IPS DF 4.7 (cell line): ENCODE measurements around the gene ST13.
"Not testable (repeated sequence)": the region's sequence is repeated elsewhere in the genome, so short reads cannot be mapped to it uniquely, and the experiment has no call there.

ENCODE experiments used
- DNase-seq: peaks from one replicate; pipeline ENCODE4 v3.0.0-alpha.2; 2013; ENCODE audit warnings: low spot score; ENCODE audit errors: extremely low read depth

Gene ST13

DNA sequence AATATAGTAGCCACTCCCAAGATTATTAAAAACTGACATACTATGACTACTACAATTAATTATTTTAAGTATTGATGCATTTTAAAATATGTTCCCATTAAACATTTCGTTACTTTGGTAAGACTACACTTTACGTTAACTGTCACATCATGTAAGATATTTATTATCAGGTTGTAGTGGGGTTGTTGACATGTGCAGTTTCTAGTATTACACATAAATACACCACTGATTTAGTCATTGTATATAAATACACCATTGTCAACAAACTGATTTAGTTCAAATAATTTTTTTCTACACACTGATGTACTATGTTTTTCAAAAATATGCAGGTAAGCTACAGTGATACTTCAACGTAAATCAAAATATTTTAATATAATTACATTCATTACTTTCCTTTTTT, 11.5 kb downstream of the ST13 start:
- DNase-seq, result no peak

DNA sequence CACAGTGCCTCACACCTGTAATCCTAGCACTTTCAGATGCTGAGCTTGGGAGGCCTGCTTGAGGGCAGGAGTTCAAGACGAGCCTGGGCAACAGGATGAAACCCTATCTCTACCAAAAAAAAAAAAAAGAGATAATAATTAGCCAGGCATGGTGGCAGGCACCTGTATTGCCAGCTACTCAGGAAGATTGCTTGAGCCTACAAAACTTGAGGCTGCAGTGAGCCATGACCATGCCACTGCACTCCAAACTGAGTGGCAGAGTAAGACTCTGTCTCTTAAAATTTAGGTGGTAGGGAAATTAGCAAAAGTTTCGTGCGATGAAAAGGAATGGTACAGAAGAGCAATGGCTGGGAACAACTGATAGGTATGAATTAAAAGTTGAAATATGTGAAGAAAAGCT, 18.0 kb downstream of the ST13 start:
- no peak for DNase-seq

DNA sequence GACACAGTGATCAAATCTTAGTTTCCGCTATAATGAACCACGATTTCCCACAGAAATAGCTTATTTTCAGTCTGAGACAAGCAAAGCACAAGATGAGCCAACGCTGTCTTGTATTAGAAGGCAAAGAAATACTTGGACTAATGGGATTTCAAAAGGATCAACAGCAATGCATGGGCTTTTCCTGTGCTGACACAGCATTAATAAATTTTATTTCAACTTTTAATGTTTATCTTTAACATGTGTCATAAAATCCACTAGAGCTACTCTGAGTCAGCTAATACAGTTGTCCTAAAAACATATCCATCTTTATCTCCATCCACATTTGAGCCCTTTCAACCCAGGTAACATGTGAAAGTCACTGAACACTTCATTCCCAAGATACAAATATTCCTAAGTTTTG, 21.8 kb downstream of the ST13 start:
- no peak for DNase-seq

DNA sequence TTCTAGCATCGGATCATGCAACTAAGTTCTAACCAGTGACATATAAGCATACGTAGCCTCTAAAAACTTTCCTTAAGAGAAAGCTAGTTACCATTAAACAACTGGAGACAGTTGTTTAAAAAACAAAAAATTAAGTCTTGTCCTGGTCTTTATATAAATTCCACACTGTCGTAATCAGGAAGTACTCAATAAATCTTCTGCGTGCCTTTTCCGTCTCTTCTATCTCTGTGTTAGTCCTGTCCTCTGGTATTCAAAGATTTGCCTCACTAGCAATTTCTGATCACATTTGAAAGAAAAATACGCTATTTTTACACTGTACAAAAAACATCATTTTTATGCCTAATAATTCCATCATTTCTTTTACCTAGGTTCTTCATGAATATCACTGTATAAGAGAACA, 27.3 kb downstream of the ST13 start:
- no peak for DNase-seq

DNA sequence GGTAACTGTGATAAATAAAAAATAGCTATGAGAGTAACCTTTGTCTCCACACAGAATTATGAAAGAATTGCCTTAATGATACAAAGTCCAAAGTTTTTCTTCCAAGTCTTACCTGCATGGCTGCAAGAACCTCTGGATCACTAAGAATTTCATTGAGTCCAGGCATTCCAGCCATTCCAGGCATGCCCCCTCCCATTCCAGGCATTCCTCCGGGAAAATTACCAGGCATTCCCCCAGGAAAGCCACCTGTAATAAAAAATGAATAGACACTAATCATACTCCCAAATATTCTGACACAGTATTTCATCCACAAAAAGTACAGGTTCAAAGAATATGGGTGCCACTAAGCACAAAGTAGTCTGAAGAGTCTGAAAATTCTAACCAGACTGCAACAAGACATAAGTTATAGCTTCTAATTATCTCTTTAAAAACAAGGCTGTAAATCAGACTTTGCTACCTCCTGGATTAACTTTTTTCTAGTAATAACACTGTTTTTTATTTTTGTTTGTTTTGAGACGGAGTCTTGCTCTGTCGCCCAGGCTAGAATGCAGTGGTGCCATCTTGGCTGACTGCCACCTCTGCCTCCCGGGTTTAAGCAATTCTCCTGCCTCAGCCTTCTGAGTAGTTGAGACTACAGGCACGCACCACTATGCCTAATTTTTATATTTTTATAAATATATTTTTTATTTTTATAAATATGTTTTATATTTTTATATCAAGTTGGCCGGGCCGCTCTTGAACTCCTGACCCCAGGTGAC, 29.3 kb downstream of the ST13 start:
- DNase-seq, result no peak

- not testable (repeated sequence) for DNase-seq
These were observed 30.1 kb downstream of the ST13 start for GRCh38 chr22:40826292-40826691.

- DNase-seq, result no peak
These were observed 33.0 kb downstream of the ST13 start for GRCh38 chr22:40823426-40823825.

DNA sequence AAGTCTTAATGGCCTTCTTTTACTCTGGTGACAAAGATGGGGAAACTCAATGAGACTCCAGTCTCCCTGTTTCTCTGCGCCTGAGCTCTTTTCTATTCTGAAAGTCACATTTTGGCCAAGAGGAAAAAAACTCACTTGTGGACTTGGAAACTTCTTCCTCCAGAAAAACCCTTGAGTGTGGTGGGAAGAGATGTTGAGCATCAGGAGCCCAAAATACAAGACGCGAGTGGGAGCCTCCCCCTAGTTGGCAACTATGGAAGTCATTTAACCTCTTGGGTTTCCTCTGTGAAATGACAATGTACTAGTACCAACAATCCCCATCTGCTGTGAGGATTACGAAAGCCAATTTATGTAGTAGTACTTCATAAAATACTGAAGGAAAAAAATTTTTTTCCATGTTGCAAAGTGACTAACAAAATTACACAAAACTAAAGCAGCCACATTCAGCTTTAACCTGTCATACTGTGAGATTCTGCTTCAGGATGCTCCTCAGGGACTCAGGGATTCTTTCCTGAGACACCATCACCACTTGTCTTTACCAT, 36.8 kb downstream of the ST13 start:
- no peak for DNase-seq

DNA sequence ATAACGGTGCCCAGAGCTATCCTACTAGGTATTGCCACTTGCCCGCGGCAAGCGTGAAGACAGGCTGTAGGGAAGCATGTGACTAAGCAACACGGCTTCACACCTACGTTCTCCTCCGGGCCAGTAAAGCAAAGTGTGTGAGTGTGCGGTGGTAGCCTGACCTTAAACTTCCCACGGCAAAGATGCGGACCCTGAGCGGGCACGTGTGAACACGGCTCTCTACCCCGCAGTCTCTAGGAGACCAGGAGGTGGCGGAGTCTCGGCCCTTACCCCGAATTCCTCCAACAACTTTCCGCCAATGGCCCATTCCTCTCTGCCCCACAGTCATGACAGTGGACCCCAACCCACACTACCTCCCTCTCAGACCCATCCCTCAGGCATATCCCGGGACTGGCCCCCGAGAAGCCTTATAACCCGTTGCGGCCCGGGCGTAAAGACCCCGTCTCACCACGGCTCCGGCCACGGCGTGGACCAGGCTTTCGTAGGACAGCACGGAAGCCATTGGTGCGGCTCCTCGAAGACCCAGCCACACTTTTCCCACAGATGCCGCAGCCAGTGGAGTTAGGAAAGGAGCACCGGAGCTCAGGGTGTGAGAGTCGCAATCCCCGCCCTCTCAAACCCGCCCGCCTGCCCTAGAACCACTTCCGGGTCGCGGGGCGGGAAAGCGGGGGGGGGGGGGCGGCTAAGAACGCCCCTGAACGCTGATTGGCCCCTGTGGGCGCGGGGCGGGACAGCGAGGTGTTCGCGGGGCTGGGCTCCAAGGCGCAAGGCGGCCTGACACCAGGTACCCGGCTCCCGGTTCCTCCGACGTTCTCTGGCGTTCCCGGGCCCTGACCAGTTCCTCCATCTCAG, 37.5 kb downstream of the ST13 start, which contains the start of gene SLC25A17:
Gene SLC25A17 (minus strand): TSS at position 600 of the 852 bp plus-strand sequence. CDS start 98 bp downstream, at position 502.
- peak; percentile 36 for DNase-seq

GRCh38 chr22:40818192-40818746, 38.2 kb downstream of the ST13 start:
- DNase-seq, result no peak

- no peak for DNase-seq
These were observed 38.7 kb downstream of the ST13 start for GRCh38 chr22:40817737-40818136.

DNA sequence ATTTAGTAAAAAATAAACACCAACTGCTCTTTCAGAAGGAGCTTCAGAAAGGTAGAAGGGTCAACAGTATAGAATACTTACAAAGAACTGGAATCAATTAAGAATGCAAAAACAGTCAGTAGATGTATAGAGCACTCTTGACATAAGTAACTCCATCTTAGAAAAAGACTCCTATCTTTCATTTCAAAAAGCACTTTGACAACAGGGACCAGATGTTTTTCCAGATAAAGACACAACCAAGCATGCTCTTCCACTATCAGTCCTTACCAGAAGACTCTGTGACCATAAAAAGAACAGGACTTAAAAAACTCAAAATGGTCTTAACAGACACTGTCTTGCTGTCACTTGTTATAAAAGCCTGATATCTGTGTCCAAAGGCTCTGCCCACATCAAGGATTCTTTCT, 42.5 kb downstream of the ST13 start:
- no peak for DNase-seq

GRCh38 chr22:40808018-40808841, 48.2 kb downstream of the ST13 start:
- DNase-seq, result no peak

GRCh38 chr22:40806711-40807110, 49.7 kb downstream of the ST13 start:
- DNase-seq, result no peak

- DNase-seq, result no peak
These were observed 50.7 kb downstream of the ST13 start for GRCh38 chr22:40805699-40806203.

GRCh38 chr22:40805239-40805638, 51.2 kb downstream of the ST13 start:
- no peak for DNase-seq

DNA sequence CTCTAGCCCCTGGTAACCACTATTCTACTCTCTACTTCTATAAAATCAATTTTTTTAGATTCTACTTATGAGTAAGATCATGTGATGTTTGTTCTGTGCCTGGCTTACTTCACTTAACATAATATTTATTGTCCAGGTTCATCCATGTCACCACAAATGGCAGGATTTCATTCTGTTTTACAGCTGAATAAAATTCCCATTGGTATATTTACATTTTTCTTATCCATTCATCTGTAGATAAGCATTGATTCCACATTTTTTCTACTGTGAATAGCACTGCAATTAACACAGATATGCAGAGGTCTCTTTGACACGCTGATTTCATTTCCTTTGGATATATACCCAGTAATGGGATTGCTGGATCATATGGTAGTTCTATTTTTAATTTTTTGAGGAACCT, 53.1 kb downstream of the ST13 start:
- no peak for DNase-seq

DNA sequence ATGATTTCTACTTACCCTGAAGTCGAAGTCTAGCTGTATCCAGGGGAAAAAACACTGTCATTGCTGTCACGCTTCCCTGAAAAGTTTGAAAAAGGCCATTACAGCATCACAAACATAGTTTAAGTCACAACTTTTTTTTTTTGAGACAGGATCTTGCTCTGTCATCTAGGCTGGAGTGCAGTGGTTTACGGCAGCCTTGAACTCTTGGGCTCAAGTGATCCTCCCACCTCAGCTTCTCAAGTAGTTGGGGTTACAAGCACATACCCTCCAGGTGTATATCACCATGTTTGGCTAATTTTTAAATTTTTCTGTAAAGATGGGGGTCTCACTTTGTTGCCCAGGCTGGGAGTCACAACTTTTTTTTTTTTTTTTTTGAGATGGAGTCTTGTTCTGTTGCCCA, 57.4 kb downstream of the ST13 start:
- DNase-seq, result no peak

- no peak for DNase-seq
These were observed 59.0 kb downstream of the ST13 start for GRCh38 chr22:40797427-40797826.

GRCh38 chr22:40792451-40792850, 64.0 kb downstream of the ST13 start:
- DNase-seq, result no peak

DNA sequence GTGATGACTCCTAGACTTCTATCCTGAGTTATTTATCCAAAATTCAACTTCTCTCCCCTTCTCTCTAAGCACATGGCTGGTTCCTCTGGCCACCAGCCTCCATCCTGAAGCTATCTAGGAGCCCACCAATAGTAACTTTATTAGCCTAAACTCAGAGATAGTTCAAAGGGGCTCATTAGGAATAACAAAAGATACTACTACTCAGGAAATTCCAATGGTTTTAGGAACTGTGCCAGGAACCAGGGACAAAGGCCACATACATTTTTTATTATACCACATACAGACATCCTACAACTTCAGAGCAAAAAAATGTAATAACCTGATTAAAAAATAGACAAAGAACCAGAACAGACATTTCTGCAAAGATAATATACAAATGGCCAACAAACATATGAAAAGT, 65.2 kb downstream of the ST13 start:
- DNase-seq, result no peak
